HCT116 (cell line): ENCODE data around the gene DRC7.

Source experiments
- EZH2 ChIP-seq: fragments of 200-600 bp; sonication (generic); IDR thresholded peaks from 2 replicates; pipeline ENCODE4 v1.6.1; 2017; ENCODE audit warnings: antibody characterized with exemption, mixed run types
- TF ChIP-seq, protein P1 (sequence below), 3 experiments: fragments of 200-600 bp in 1 of 3; sonication (generic) in 1 of 3; IDR thresholded peaks in 2 of 3; conservative IDR thresholded peaks in 1 of 3; 2 replicates each; pipeline ENCODE4 v1.5.1; 2012 to 2017; ENCODE audit warnings: low read depth in 2 of 3, low read length in 2 of 3, antibody characterized with exemption in 1 of 3, borderline replicate concordance in 1 of 3, control low read depth in 1 of 3, mild to moderate bottlenecking in 1 of 3, mixed read lengths in 1 of 3, mixed run types in 1 of 3, moderate library complexity in 1 of 3; ENCODE audit not compliant: insufficient read depth in 1 of 3

DNA sequence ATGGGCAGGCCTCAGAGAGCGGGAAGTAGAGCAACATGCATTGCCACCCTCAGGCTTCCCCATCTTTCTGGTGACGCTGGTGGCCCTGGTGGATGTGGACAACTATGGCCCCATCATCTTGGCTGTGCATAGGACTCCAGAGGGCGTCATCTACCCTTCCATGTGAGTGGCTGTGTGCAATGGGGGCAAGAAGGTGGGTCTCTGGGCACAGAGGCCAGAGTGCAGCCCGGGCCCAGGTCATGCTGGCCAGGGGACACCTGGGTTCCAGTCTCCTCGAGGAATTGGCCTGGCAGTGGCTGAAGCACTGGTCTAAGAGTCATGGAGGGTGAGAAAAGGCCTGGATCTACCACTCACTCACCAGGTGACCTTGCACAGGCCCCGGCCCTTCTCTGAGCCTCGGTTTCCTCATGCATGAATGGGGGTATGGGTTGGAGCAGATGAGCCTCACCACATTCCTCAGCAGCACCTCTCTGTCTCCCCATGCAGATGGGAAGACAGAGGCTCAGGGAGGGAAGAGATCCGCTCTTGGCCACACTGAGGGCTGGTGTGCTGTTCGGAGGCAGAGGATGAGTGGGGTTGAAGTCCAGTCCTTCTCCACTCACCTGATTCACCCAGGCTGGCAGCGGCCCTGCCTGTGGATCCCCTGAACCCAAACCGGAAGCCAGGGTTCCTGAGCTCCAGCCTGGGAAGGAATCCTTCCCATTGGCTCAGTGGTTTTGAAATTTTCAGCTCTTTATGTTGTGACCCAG lies 33.7 kb upstream of the DRC7 start:
- TF ChIP-seq, protein P1, sequence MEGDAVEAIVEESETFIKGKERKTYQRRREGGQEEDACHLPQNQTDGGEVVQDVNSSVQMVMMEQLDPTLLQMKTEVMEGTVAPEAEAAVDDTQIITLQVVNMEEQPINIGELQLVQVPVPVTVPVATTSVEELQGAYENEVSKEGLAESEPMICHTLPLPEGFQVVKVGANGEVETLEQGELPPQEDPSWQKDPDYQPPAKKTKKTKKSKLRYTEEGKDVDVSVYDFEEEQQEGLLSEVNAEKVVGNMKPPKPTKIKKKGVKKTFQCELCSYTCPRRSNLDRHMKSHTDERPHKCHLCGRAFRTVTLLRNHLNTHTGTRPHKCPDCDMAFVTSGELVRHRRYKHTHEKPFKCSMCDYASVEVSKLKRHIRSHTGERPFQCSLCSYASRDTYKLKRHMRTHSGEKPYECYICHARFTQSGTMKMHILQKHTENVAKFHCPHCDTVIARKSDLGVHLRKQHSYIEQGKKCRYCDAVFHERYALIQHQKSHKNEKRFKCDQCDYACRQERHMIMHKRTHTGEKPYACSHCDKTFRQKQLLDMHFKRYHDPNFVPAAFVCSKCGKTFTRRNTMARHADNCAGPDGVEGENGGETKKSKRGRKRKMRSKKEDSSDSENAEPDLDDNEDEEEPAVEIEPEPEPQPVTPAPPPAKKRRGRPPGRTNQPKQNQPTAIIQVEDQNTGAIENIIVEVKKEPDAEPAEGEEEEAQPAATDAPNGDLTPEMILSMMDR (IDR thresholded peaks at IDR 0.05 in 2 of 3, conservative IDR thresholded peaks at IDR 0.05 in 1 of 3; ENCODE audit: borderline replicate concordance in 1 of 3, insufficient read depth in 1 of 3, low read depth in 2 of 3, low read length in 2 of 3): no peak
- TF ChIP-seq EZH2: no peak
